ENCODE measurements around the gene OLAH. TPM values are rescaled to one million over a fixed set of nuclear protein-coding genes. Genes with fewer than 3 reads are reported as not detected.

Gene OLAH
- total RNA-seq, 1 donor from 2014 or later, result 4.9 TPM

DNA sequence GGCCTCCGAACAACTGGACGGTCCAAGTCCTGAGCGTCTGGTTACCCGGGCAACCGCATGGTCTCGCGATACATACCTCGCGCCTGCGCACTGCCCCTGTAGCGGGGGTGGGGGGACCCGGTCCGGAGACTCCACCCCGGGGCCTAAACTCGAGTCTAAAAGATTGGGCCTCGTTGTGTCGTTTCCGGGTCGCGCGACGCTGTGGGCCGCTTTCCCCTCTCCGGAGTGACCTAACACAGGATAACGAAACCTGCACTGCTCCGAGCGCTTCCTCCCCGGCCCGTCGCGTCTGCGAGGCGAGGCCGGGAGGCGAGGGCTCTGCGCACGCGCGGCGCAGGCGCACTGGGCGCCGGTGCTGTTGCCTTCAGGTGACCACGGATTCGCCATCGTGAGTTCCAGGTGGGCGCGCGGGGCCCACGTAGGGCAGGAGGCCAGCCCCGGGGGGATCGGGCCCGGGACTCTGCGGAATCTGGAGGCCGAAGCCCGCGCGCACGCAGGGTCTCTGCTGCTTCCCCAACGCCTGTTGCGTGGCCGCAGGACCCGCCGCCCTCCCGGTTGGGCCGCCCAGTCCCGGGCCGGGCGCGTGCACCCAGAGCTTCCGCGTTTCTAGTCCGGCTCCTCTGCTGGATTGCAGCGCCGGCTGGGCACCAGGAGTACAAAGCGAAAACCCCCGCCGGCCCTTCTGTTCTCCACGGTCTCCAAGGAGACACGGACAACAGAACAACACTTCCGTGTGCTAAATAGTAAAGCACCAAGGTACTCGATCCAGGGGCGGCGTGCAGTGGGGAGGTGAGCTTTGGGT is 53.5 kb downstream of the OLAH start, which contains the start of gene RPP38:
TSS of gene RPP38 (plus strand) at position 345 of the 802 bp plus-strand sequence. CDS start 5,960 bp downstream, outside the sequence.
- H3K36me3 ChIP-seq, result peaks cover 0 to 8% of the 10 kb centered on the region in 2 donors
- peaks cover 36% of the 10 kb centered on the region for H3K4me1 ChIP-seq
- no peaks in the 10 kb centered on the region for H3K9me3 ChIP-seq
- no peak for TF ChIP-seq CTCF (IDR thresholded peaks at IDR 0.05)
- TF ChIP-seq POLR2A (IDR thresholded peaks at IDR 0.05), result no peak
- peak; percentile 82 to 85 for TF ChIP-seq POLR2AphosphoS5 (IDR thresholded peaks at IDR 0.05; ENCODE audit: insufficient read depth in 1 of 2, low read depth in 1 of 2)
- DNase-seq (ENCODE audit: extremely low spot score in 2 of 2), result peak in 1 of 2 donors; percentile 96
- intact Hi-C loops (cut with DNase I), result loop anchor here (10.0 kb wide), 1 partner anchor 142 kb away; the partner anchor contains the start of genes DCLRE1C and MEIG1
- peak within 1 kb of the TSS; percentile 93 for H3K27ac ChIP-seq
- H3K27me3 ChIP-seq, result no peaks in the 10 kb centered on the region
- peak within 1 kb of the TSS; percentile 77 to 92 for H3K4me3 ChIP-seq

GRCh38 chr10:15099886-15100285 is 56.1 kb downstream of the OLAH start:
- Histone ChIP-seq H3K27me3 (no peaks in the 10 kb centered on the region), H3K4me3 (no peak overlapping the region), H3K27ac (no peak overlapping the region), H3K9me3 (no peaks in the 10 kb centered on the region), H3K36me3 (peaks cover 0 to 28% of the 10 kb centered on the region in 2 donors), H3K4me1 (peaks cover 36% of the 10 kb centered on the region)
- DNase-seq (ENCODE audit: extremely low spot score in 2 of 2), result no peak
- intact Hi-C loops (cut with DNase I), result loop anchor here (10.0 kb wide), 1 partner anchor 145 kb away; the partner anchor contains the start of genes DCLRE1C and MEIG1
- no peak for TF ChIP-seq POLR2A (IDR thresholded peaks at IDR 0.05)
- TF ChIP-seq POLR2AphosphoS5 (IDR thresholded peaks at IDR 0.05; ENCODE audit: insufficient read depth in 1 of 2, low read depth in 1 of 2), result no peak
- no peak for TF ChIP-seq CTCF (IDR thresholded peaks at IDR 0.05)

DNA sequence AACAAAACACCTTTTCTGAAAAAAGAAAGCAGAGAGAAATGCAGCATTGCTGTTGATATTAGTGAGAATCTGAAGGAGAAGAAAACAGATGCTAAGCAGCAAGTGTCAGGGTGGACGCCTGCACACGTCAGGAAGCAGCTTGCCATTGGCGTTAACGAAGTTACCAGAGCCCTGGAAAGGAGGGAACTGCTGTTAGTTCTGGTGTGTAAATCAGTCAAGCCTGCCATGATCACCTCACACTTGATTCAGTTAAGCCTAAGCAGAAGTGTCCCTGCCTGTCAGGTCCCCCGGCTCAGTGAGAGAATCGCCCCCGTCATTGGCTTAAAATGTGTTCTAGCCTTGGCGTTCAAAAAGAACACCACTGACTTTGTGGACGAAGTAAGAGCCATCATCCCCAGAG is 59.8 kb downstream of the OLAH start:
- H3K9me3 ChIP-seq, result no peaks in the 10 kb centered on the region
- H3K4me1 ChIP-seq, result peaks cover 19% of the 10 kb centered on the region
- H3K4me3 ChIP-seq, result no peak overlapping the region
- no peak for DNase-seq (ENCODE audit: extremely low spot score in 2 of 2)
- TF ChIP-seq POLR2A (IDR thresholded peaks at IDR 0.05) (no peak), CTCF (IDR thresholded peaks at IDR 0.05) (no peak), POLR2AphosphoS5 (IDR thresholded peaks at IDR 0.05; ENCODE audit: insufficient read depth in 1 of 2, low read depth in 1 of 2) (no peak)
- H3K36me3 ChIP-seq, result peaks cover 0 to 49% of the 10 kb centered on the region in 2 donors
- no peaks in the 10 kb centered on the region for H3K27me3 ChIP-seq
- intact Hi-C loops (cut with DNase I), result no loop called here
- H3K27ac ChIP-seq, result no peak overlapping the region

DNA sequence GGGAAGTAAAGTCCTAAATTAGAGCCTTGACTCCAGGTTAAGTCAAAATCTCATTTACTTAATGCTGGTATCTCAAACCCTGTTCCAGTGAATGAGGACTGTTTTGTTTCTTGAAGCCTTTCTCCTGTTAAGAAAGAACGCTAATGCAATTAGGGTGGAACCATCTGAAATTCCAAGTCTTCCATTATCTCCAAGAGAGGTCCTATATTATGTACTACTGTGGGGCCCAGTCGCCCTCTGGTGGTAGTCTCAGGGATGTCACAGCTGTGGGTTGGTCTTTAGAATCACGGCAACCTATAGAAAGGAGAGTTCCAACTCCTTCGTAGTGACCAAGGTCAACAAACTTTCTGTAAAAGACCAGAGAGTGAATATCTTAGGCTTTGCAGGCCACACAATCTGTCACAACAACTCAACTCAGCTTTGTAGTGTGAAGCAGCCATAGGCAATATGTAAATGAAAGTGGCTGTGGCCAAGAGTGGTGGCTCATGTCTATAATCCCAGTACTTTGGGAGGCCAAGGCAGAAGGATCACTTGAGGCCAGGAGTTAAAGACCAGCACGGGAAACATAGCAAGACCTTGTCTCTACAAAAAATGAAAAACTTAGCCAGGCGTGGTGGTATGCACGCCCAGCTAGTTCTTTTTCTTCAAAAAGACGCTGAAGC is 62.7 kb downstream of the OLAH start:
- intact Hi-C loops (cut with DNase I), result no loop called here
- no peak for DNase-seq (ENCODE audit: extremely low spot score in 2 of 2)
- H3K4me1 ChIP-seq, result no peaks in the 10 kb centered on the region
- no peak overlapping the region for H3K27ac ChIP-seq
- H3K27me3 ChIP-seq, result no peaks in the 10 kb centered on the region
- no peaks in the 10 kb centered on the region for H3K9me3 ChIP-seq
- TF ChIP-seq POLR2A (IDR thresholded peaks at IDR 0.05) (no peak), POLR2AphosphoS5 (IDR thresholded peaks at IDR 0.05; ENCODE audit: insufficient read depth in 1 of 2, low read depth in 1 of 2) (peak in 1 of 2 donors; percentile 21), CTCF (IDR thresholded peaks at IDR 0.05) (peak; percentile 25 to 73 (median 67))
- no peak overlapping the region for H3K4me3 ChIP-seq
- H3K36me3 ChIP-seq, result peaks cover 0 to 48% of the 10 kb centered on the region in 2 donors
